ENCODE results near the gene GPR176.

The GPR176 gene

DNA sequence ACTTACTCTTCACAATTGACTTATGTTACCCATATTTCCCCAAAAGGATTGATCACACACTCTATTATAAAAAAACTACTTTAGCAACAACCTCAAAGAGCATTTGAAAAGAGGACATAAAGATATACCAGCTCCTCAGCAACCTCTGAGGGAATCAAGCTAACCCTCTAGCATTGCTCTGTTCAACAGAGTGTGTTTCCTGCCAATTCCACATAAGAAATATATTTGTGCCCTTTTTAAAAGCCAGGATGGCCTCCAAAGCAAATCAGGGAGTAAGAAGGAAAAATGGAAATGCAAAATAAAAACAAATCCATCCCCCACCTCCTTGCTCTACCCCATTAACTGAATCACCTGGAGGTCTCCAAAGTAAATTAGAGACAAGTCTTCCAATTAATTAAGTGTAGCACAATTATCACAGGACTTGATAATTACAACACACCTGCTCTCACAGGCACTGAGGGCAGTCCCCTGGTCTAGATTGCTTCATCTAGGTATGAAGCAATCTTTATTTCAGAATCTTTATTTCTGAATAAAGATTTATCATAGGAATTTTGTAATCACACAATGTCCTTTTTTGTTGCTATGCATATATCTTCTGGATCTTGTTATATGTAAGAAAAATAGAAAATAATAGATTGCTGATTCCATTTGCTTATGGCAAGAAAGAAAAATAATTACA, 34.8 kb downstream of the GPR176 start:
- no peak overlapping the region for H3K4me3 ChIP-seq (ENCODE audit: control insufficient read depth, low read depth, low read length)
- TF ChIP-seq, protein P1, sequence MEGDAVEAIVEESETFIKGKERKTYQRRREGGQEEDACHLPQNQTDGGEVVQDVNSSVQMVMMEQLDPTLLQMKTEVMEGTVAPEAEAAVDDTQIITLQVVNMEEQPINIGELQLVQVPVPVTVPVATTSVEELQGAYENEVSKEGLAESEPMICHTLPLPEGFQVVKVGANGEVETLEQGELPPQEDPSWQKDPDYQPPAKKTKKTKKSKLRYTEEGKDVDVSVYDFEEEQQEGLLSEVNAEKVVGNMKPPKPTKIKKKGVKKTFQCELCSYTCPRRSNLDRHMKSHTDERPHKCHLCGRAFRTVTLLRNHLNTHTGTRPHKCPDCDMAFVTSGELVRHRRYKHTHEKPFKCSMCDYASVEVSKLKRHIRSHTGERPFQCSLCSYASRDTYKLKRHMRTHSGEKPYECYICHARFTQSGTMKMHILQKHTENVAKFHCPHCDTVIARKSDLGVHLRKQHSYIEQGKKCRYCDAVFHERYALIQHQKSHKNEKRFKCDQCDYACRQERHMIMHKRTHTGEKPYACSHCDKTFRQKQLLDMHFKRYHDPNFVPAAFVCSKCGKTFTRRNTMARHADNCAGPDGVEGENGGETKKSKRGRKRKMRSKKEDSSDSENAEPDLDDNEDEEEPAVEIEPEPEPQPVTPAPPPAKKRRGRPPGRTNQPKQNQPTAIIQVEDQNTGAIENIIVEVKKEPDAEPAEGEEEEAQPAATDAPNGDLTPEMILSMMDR (IDR thresholded peaks at IDR 0.05; ENCODE audit: control insufficient read depth, insufficient read depth, low read depth, low read length, missing control alignments), result no peak
- DNase-seq (ENCODE audit: low read depth), result no peak

DNA sequence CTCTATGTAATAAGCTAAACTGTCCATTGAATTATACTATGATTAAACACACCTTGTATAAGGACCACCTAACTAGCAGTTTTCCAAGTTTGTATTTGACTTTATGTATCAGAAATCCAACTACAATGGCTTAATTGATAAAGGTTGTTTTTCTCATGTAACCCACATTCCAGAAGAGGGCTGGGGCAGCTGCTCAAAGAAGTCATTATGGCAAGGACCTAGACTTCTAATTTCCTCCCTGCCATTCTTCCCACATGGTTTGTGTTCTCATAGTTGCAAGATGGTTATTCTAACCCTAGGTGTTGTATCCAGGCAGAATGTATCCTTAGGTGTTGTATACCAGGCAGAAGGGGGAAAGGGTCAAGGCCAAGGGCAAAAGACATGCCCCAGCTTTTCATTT, 35.7 kb downstream of the GPR176 start:
- no peak overlapping the region for H3K4me3 ChIP-seq (ENCODE audit: control insufficient read depth, low read depth, low read length)
- TF ChIP-seq, protein P1 (IDR thresholded peaks at IDR 0.05; ENCODE audit: control insufficient read depth, insufficient read depth, low read depth, low read length, missing control alignments), result no peak
- no peak for DNase-seq (ENCODE audit: low read depth)

DNA sequence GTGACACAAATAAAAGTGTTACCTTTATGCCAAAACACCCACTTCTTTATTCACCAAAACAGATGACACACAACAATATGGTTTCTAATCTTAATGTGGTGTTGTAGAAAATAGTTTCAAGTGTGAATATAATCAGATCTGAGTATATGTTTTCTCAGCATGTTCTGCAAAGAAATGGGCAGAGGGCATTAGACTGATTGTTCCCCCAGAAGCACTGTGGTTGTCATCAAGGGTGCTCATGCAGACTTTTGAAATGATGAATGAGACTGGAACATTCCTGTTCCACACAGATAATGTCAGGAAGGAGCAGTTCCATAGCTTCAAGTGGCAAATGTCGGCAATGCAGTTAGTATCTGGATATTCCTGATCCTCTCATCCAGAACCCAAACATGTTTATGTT, 37.5 kb downstream of the GPR176 start:
- no peak overlapping the region for H3K4me3 ChIP-seq (ENCODE audit: control insufficient read depth, low read depth, low read length)
- no peak for DNase-seq (ENCODE audit: low read depth)
- TF ChIP-seq, protein P1 (IDR thresholded peaks at IDR 0.05; ENCODE audit: control insufficient read depth, insufficient read depth, low read depth, low read length, missing control alignments), result no peak

DNA sequence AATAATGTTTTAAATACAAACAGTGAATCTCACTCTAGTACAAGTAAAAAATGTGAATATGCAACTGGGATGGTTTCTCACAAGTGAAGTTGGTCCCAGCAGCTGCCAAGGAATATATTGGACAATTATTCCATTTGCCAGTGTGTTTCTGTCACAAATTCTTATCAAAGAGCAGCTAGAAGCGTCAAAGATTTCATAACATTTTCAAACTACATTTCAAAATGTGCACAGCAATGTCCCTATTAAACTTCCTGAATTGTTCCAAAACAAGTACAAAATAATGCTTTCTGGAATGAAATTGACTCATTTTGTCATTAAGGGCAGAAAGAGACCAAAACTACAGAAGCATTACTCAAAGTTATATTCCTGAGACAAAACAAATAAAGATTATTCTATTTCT, 38.3 kb downstream of the GPR176 start:
- no peak overlapping the region for H3K4me3 ChIP-seq (ENCODE audit: control insufficient read depth, low read depth, low read length)
- TF ChIP-seq, protein P1 (IDR thresholded peaks at IDR 0.05; ENCODE audit: control insufficient read depth, insufficient read depth, low read depth, low read length, missing control alignments), result no peak
- DNase-seq (ENCODE audit: low read depth), result no peak

GRCh38 chr15:39880718-39881387, 39.2 kb downstream of the GPR176 start:
- no peak for DNase-seq (ENCODE audit: low read depth)
- TF ChIP-seq, protein P1 (IDR thresholded peaks at IDR 0.05; ENCODE audit: control insufficient read depth, insufficient read depth, low read depth, low read length, missing control alignments), result no peak
- H3K4me3 ChIP-seq (ENCODE audit: control insufficient read depth, low read depth, low read length), result no peak overlapping the region

DNA sequence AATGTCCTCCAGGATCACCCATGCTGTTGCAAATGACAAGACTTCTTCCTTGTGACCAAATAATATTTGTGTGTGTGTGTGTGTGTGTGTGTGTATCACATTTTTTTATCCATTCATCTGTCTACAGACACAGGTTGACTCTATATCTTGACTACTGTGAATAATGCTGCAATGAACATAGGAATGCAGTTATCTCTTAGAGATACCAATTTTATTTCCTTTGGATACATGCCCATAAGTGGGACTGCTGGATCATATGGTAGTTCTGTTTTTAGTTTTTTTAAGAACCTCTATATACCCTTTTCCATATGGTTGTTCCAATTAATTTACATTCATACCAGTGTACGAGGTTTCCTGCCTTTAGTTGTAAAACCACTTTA, 41.7 kb downstream of the GPR176 start:
- DNase-seq (ENCODE audit: low read depth), result no peak
- TF ChIP-seq, protein P1 (IDR thresholded peaks at IDR 0.05; ENCODE audit: control insufficient read depth, insufficient read depth, low read depth, low read length, missing control alignments), result no peak
- H3K4me3 ChIP-seq (ENCODE audit: control insufficient read depth, low read depth, low read length), result no peak overlapping the region

All from AG09309 (cell line).